ENCODE data around the gene ACTR3.
"Not testable (repeated sequence)": the region's sequence is repeated elsewhere in the genome, so short reads cannot be mapped to it uniquely, and the experiment has no call there.

- not testable (repeated sequence) for TF ChIP-seq CTCF (IDR thresholded peaks at IDR 0.05; ENCODE audit: insufficient read depth, low read length, poor library complexity, severe bottlenecking); EZH2phosphoT487 (conservative IDR thresholded peaks at IDR 0.05; ENCODE audit: low read length)
These were observed 55.9 kb downstream of the ACTR3 start for GRCh38 chr2:113945784-113946183.
